Ishikawa (cell line): ENCODE results near the gene RHOV.

Source experiments
- CEBPB ChIP-seq: IDR thresholded peaks from 2 replicates; pipeline ENCODE4 v1.6.1; 2012
- CREB1 ChIP-seq: IDR thresholded peaks from 2 replicates; pipeline ENCODE4 v1.6.1; 2012; ENCODE audit warnings: low read depth
- EGR1 ChIP-seq: IDR thresholded peaks from 2 replicates; pipeline ENCODE4 v1.6.1; 2012
- EP300 ChIP-seq: IDR thresholded peaks from 2 replicates; pipeline ENCODE4 v1.6.1; 2012; ENCODE audit warnings: borderline replicate concordance
- FOXM1 ChIP-seq: IDR thresholded peaks from 2 replicates; pipeline ENCODE4 v1.6.1; 2012; ENCODE audit warnings: low read depth, borderline replicate concordance
- MAX ChIP-seq: IDR thresholded peaks from 2 replicates; pipeline ENCODE4 v1.6.1; 2012
- NFIC ChIP-seq: IDR thresholded peaks from 2 replicates; pipeline ENCODE4 v1.6.1; 2012
- RAD21 ChIP-seq: IDR thresholded peaks from 2 replicates; pipeline ENCODE4 v1.6.1; 2012; ENCODE audit warnings: low read depth
- TAF1 ChIP-seq: IDR thresholded peaks from 2 replicates; pipeline ENCODE4 v1.6.1; 2012; ENCODE audit warnings: low read depth, mild to moderate bottlenecking
- TCF12 ChIP-seq: IDR thresholded peaks from 2 replicates; pipeline ENCODE4 v1.6.1; 2012; ENCODE audit warnings: low read depth
- TEAD4 ChIP-seq: IDR thresholded peaks from 2 replicates; pipeline ENCODE4 v1.6.1; 2012
- YY1 ChIP-seq: IDR thresholded peaks from 2 replicates; pipeline ENCODE4 v1.6.1; 2012; ENCODE audit warnings: low read depth
- ZBTB7A ChIP-seq: IDR thresholded peaks from 2 replicates; pipeline ENCODE4 v1.6.1; 2012; ENCODE audit warnings: low read depth
- TF ChIP-seq, protein P1 (sequence below): IDR thresholded peaks from 2 replicates; pipeline ENCODE4 v1.6.1; 2012; ENCODE audit warnings: low read depth, mild to moderate bottlenecking
- TF ChIP-seq, protein P2 (sequence below): IDR thresholded peaks from 2 replicates; pipeline ENCODE4 v1.6.1; 2012

RHOV gene

DNA sequence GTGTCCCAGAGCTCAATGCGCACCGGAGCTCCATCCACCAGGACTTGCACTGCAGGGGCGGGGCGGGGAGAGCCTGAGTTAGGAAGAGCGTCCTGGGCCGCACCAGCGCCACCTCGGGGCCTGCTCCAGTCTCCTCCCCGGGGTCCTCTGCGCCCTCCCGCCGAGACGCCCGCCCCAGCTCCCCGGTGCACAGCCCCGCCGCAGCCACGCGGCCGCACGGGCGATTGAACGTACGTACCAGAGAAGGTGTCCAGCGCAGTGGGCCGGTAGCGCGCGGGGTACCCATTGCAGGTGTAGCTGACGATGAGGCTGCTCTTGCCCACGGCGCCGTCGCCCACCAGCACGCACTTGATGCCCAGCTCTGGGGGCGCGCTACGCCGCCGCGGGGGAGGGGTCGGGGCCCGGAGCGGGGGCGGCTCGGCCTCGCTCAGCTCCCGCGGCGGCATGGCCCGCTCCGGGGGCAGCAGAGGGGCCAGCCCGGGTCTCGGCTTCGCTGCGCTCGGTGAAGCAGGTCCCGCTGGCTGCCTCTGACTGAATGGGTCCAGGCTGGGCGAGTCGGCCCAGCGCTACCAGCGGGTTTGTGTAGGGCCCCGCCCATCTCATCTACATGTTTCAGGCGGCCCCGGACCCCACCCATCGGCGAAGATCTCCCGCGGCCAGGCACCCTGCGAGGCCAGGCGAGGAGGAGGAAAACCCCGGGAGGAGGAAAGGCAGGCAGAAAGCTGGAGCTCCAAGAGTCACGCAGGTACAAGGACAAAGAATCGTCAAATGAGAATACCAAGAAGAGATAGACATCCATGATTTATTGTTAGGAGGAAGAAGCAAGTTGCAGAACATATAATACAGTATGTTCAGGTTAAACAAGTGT is at the start of gene RHOV:
Gene RHOV (minus strand): TSS at position 541 of the 868 bp plus-strand sequence. CDS start 95 bp downstream, at position 446.
- TF ChIP-seq CREB1, result no peak
- TF ChIP-seq RAD21, result peak; percentile 28; the same call in 1 of the 2 replicates
- no peak for TF ChIP-seq EP300
- peak; percentile 69; the same call in 1 of the 2 replicates for TF ChIP-seq TAF1
- TF ChIP-seq NFIC, result no peak
- peak; percentile 79 for TF ChIP-seq MAX
- TF ChIP-seq CEBPB, result no peak
- TF ChIP-seq, protein P1, sequence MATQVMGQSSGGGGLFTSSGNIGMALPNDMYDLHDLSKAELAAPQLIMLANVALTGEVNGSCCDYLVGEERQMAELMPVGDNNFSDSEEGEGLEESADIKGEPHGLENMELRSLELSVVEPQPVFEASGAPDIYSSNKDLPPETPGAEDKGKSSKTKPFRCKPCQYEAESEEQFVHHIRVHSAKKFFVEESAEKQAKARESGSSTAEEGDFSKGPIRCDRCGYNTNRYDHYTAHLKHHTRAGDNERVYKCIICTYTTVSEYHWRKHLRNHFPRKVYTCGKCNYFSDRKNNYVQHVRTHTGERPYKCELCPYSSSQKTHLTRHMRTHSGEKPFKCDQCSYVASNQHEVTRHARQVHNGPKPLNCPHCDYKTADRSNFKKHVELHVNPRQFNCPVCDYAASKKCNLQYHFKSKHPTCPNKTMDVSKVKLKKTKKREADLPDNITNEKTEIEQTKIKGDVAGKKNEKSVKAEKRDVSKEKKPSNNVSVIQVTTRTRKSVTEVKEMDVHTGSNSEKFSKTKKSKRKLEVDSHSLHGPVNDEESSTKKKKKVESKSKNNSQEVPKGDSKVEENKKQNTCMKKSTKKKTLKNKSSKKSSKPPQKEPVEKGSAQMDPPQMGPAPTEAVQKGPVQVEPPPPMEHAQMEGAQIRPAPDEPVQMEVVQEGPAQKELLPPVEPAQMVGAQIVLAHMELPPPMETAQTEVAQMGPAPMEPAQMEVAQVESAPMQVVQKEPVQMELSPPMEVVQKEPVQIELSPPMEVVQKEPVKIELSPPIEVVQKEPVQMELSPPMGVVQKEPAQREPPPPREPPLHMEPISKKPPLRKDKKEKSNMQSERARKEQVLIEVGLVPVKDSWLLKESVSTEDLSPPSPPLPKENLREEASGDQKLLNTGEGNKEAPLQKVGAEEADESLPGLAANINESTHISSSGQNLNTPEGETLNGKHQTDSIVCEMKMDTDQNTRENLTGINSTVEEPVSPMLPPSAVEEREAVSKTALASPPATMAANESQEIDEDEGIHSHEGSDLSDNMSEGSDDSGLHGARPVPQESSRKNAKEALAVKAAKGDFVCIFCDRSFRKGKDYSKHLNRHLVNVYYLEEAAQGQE, result no peak
- no peak for TF ChIP-seq EGR1
- TF ChIP-seq YY1, result no peak; the same call in 1 of the 2 replicates
- no peak for TF ChIP-seq TEAD4
- TF ChIP-seq, protein P2, sequence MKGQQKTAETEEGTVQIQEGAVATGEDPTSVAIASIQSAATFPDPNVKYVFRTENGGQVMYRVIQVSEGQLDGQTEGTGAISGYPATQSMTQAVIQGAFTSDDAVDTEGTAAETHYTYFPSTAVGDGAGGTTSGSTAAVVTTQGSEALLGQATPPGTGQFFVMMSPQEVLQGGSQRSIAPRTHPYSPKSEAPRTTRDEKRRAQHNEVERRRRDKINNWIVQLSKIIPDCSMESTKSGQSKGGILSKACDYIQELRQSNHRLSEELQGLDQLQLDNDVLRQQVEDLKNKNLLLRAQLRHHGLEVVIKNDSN, result no peak
- no peak; the same call in none of the 2 replicates for TF ChIP-seq TCF12
- no peak for TF ChIP-seq FOXM1
- TF ChIP-seq ZBTB7A, result peak; percentile 74

GRCh38 chr15:40923551-40923950 is 49.5 kb upstream of the RHOV start:
- TF ChIP-seq TEAD4 (no peak), TCF12 (no peak), TAF1 (no peak), CEBPB (no peak), RAD21 (no peak), FOXM1 (no peak), EP300 (no peak), EGR1 (no peak), YY1 (no peak), NFIC (no peak), MAX (no peak), CREB1 (no peak), ZBTB7A (no peak)
- TF ChIP-seq, protein P1, result no peak
- TF ChIP-seq, protein P2, result no peak

DNA sequence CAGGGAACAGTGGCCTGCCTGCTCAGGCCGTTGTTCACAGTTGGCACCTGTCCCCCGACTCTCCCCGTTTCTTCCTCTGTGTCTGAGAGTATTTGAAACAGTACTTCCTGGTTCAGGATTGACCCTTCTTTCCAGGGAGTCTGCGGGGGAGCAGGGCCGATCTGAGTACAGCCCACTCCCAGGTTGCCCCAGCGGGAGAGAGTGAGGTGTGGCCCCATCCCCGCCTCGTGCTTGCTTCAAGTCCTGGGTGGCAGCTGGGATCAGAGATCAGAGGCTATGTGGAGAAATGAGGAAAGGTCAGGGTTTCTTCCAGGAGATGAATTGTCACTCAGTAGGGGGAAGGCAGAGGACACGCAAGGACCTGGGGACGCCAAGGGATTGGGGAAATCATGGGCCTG is 48.6 kb upstream of the RHOV start:
- TF ChIP-seq, protein P2, result no peak
- TF ChIP-seq TEAD4 (no peak), FOXM1 (no peak), YY1 (no peak), NFIC (no peak), EGR1 (no peak)

DNA sequence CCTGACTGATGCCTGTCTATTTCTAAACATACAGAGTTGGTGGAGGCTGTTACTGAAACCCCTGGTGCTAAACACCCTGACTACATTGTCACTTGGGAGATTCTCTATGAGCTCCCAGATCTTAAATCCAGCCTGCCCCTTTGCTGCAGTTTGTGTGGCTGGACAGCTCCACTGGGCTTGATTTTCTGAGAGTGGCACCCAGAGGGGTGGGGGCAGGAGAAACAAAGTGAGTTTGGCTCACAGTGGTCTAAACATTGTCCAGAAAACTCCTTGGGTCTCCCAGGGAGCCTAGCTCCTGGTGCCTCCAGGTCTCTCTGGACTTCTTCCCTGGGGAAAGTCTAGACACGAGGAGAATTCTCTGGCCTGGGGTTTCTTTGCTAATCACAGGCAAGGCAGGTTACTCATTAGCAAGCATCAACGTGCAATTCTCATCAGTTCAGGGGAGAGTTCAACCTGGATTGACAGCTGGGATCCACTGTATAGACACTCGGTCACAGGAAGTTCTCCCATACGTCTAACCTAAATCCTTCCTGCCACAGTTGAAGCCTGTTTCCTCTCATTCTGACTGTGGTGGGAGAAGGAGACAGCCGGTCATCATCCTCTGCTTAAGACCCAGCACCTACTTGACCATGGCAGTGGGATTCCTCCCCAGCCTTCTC is 48.0 kb upstream of the RHOV start:
- no peak for TF ChIP-seq FOXM1
- no peak for TF ChIP-seq CREB1
- TF ChIP-seq, protein P1, result peak; percentile 69; the same call in 1 of the 2 replicates
- TF ChIP-seq NFIC, result no peak
- no peak for TF ChIP-seq CEBPB
